Neural cell (in vitro differentiated cells): ENCODE measurements around the gene MYH13. TPM values are rescaled to one million over a fixed set of nuclear protein-coding genes. Genes with fewer than 3 reads are reported as not detected.

Source experiments
- H2AFZ ChIP-seq: fragments of 200-600, 300-800 bp; sonication (generic), shearing (Covaris generic); 2 replicates; pipeline ENCODE4 v1.6.0; 2014; ENCODE audit warnings: low read depth, mild to moderate bottlenecking, antibody characterized with exemption, low read length, moderate library complexity
- H3F3A ChIP-seq: fragments of 200-600 bp; shearing (Covaris generic); 2 replicates; pipeline ENCODE4 v1.6.1; 2016; ENCODE audit warnings: mild to moderate bottlenecking, moderate library complexity, mixed read lengths, antibody characterized with exemption, low read length; ENCODE audit not compliant: insufficient read depth, poor library complexity, severe bottlenecking
- H3K27ac ChIP-seq: fragments of 200-600, 300-800 bp; sonication (generic), shearing (Covaris generic); 2 replicates; pipeline ENCODE4 v1.5.1; 2014; ENCODE audit warnings: mild to moderate bottlenecking, low read length, moderate library complexity
- H3K27me3 ChIP-seq: fragments of 300-800, 200-600 bp; sonication (generic), shearing (Covaris generic); 2 replicates; pipeline ENCODE4 v1.6.0; 2014; ENCODE audit warnings: mild to moderate bottlenecking, low read depth, low read length, moderate library complexity; ENCODE audit not compliant: insufficient read depth
- H3K36me3 ChIP-seq: fragments of 300-800, 200-600 bp; sonication (generic), shearing (Covaris generic); 2 replicates; pipeline ENCODE4 v1.5.1; 2014; ENCODE audit warnings: mild to moderate bottlenecking, antibody characterized with exemption, low read length, moderate library complexity; ENCODE audit not compliant: insufficient read depth
- H3K4me2 ChIP-seq: fragments of 300-800, 200-600 bp; sonication (generic), shearing (Covaris generic); 2 replicates; pipeline ENCODE4 v1.6.0; 2014; ENCODE audit warnings: mild to moderate bottlenecking, low read length
- H3K4me3 ChIP-seq: fragments of 300-800, 200-600 bp; sonication (generic), shearing (Covaris generic); 2 replicates; pipeline ENCODE4 v1.5.1; 2014; ENCODE audit warnings: mild to moderate bottlenecking, low read length, moderate library complexity
- H3K79me2 ChIP-seq: fragments of 200-600 bp; shearing (Covaris generic); replicated peaks from 2 replicates; pipeline ENCODE4 v1.6.0; 2014; ENCODE audit warnings: mild to moderate bottlenecking, low read length, moderate library complexity; ENCODE audit not compliant: insufficient read depth
- H3K9ac ChIP-seq: fragments of 300-800, 200-600 bp; sonication (generic), shearing (Covaris generic); 2 replicates; pipeline ENCODE4 v1.6.1; 2016; ENCODE audit warnings: mild to moderate bottlenecking, low read length, mixed read lengths
- H3K9me2 ChIP-seq: fragments of 200-600 bp; shearing (Covaris generic); 2 replicates; pipeline ENCODE4 v1.6.1; 2016; ENCODE audit warnings: mild to moderate bottlenecking, low read length, mixed read lengths; ENCODE audit not compliant: insufficient read depth
- H3K9me3 ChIP-seq: fragments of 200-600, 300-800 bp; sonication (generic), shearing (Covaris generic); 2 replicates; pipeline ENCODE4 v1.6.1; 2016; ENCODE audit warnings: mild to moderate bottlenecking, mixed run types, low read length, moderate library complexity, mixed read lengths
- H4K20me1 ChIP-seq: fragments of 200-600 bp; shearing (Covaris generic); 2 replicates; pipeline ENCODE4 v1.6.1; 2016; ENCODE audit warnings: mild to moderate bottlenecking, mixed run types; ENCODE audit not compliant: insufficient read depth
- CTCF ChIP-seq: fragments of 450-650 bp; IDR thresholded peaks from 2 replicates; pipeline ENCODE4 v1.5.1; 2014; ENCODE audit warnings: antibody characterized with exemption, mild to moderate bottlenecking, moderate library complexity; ENCODE audit not compliant: poor library complexity, severe bottlenecking
- EP300 ChIP-seq: fragments of 450-650 bp; conservative IDR thresholded peaks from 2 replicates; pipeline ENCODE4 v1.6.1; 2014; ENCODE audit warnings: antibody characterized with exemption, mild to moderate bottlenecking, moderate library complexity; ENCODE audit not compliant: poor library complexity, severe bottlenecking
- EZH2 ChIP-seq: fragments of 200-600, 300-800 bp; shearing (Covaris generic), sonication (generic); IDR thresholded peaks from 2 replicates; pipeline ENCODE4 v1.6.1; 2014; ENCODE audit warnings: antibody characterized with exemption, low read length, borderline replicate concordance, mild to moderate bottlenecking; ENCODE audit not compliant: insufficient read depth, poor library complexity, severe bottlenecking
- MXI1 ChIP-seq: fragments of 450-650 bp; conservative IDR thresholded peaks from 2 replicates; pipeline ENCODE4 v1.6.1; 2014; ENCODE audit warnings: antibody characterized with exemption, mild to moderate bottlenecking; ENCODE audit not compliant: poor library complexity, severe bottlenecking
- POLR2AphosphoS5 ChIP-seq: IDR thresholded peaks from 2 replicates; pipeline ENCODE4 v1.6.1; 2012
- RAD21 ChIP-seq: fragments of 450-650 bp; conservative IDR thresholded peaks from 2 replicates; pipeline ENCODE4 v1.6.1; 2014; ENCODE audit warnings: antibody characterized with exemption, mild to moderate bottlenecking, moderate library complexity
- SMC3 ChIP-seq: fragments of 450-650 bp; conservative IDR thresholded peaks from 2 replicates; pipeline ENCODE4 v1.6.1; 2014; ENCODE audit warnings: antibody characterized with exemption, mild to moderate bottlenecking, moderate library complexity; ENCODE audit not compliant: poor library complexity
- TAF1 ChIP-seq: IDR thresholded peaks from 2 replicates; pipeline ENCODE4 v1.6.1; 2012; ENCODE audit warnings: low read depth
- polyA plus RNA-seq: library from polyadenylated mRNA; depleted of rRNA; stranded (reverse); fragments of >200 nt; gene quantifications from 2 replicates; pipeline ENCODE4 v1.2.3, GENCODE V29; 2014
- TF ChIP-seq, protein P1 (sequence below): IDR thresholded peaks from 2 replicates; pipeline ENCODE4 v1.6.1; 2012; ENCODE audit warnings: borderline replicate concordance

Gene MYH13
- polyA plus RNA-seq, 1 donor from 2014 or later: 0.05 TPM

DNA sequence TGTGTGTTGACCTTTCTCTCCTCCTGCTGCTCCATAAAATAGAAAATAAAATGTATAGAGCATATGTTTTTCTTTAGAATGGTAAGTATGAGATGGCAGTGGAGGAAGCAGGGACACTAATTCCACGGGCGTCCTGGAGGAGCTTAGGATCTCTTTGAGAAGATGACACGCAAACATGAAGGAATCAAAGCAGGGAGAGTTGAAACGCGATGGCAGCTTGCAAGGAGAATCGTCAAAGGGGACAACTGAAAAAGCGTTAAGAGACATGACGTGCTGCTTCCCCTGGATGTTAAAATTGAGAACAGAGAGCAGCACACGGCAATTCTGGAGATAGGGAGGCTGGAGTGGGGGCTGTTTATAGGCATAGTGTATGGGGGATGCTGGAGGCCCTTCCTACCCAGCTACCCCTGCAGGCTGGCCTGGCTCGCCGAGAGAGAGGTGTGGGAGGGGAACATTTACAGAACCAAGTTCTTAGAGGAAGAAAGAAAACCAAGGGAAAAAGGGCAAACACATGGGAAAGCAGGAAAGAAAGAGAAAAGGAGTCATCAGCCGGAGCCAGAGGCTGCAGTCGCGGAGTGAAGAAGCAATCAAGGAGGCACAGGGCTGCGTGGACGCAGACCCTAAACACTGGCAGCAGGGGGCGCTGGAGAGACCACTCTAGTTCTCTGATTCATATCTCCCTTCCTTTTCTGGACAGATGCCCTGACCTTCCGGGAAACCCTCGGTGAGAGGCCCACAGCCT is 55.8 kb downstream of the MYH13 start:
- Histone ChIP-seq H3K79me2 (no peaks in the 10 kb centered on the region), H3K4me2 (no peak overlapping the region), H3K9me2 (no peaks in the 10 kb centered on the region), H3K36me3 (no peaks in the 10 kb centered on the region), H3K9me3 (no peaks in the 10 kb centered on the region), H3K27me3 (no peaks in the 10 kb centered on the region), H3K9ac (no peak overlapping the region), H2AFZ (no peak overlapping the region), H3K4me3 (no peak overlapping the region), H4K20me1 (no peaks in the 10 kb centered on the region), H3F3A (no peaks in the 10 kb centered on the region), H3K27ac (no peak overlapping the region)
- TF ChIP-seq RAD21 (no peak), SMC3 (no peak), MXI1 (no peak), EZH2 (no peak), CTCF (no peak), EP300 (no peak), TAF1 (no peak), POLR2AphosphoS5 (no peak)
- TF ChIP-seq, protein P1, sequence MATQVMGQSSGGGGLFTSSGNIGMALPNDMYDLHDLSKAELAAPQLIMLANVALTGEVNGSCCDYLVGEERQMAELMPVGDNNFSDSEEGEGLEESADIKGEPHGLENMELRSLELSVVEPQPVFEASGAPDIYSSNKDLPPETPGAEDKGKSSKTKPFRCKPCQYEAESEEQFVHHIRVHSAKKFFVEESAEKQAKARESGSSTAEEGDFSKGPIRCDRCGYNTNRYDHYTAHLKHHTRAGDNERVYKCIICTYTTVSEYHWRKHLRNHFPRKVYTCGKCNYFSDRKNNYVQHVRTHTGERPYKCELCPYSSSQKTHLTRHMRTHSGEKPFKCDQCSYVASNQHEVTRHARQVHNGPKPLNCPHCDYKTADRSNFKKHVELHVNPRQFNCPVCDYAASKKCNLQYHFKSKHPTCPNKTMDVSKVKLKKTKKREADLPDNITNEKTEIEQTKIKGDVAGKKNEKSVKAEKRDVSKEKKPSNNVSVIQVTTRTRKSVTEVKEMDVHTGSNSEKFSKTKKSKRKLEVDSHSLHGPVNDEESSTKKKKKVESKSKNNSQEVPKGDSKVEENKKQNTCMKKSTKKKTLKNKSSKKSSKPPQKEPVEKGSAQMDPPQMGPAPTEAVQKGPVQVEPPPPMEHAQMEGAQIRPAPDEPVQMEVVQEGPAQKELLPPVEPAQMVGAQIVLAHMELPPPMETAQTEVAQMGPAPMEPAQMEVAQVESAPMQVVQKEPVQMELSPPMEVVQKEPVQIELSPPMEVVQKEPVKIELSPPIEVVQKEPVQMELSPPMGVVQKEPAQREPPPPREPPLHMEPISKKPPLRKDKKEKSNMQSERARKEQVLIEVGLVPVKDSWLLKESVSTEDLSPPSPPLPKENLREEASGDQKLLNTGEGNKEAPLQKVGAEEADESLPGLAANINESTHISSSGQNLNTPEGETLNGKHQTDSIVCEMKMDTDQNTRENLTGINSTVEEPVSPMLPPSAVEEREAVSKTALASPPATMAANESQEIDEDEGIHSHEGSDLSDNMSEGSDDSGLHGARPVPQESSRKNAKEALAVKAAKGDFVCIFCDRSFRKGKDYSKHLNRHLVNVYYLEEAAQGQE: no peak

DNA sequence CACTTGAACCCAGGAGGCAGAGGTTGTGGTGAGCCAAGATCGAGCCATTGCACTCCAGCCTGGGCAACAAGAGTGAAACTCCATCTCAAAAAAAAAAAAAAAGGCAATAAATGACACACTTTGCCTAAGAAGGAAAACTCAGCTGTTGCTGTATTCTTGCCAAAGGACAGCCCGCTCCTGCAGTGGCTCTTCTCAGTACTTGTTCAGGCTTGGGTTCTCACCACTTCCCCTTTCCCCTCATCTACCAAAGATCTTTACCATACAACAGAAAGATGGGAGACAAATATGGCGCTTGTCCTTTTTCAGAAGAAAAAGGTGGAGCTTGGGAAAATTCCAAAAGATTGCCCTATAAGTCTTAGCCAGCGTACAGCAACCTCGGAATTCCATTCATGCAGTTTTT is 58.5 kb downstream of the MYH13 start:
- Histone ChIP-seq H3F3A (no peaks in the 10 kb centered on the region), H3K9ac (no peak overlapping the region), H3K4me3 (no peak overlapping the region), H3K79me2 (no peaks in the 10 kb centered on the region), H3K36me3 (no peaks in the 10 kb centered on the region), H3K27ac (no peak overlapping the region), H3K27me3 (no peaks in the 10 kb centered on the region), H2AFZ (no peak overlapping the region), H3K9me2 (no peaks in the 10 kb centered on the region), H3K9me3 (no peaks in the 10 kb centered on the region), H3K4me2 (no peak overlapping the region), H4K20me1 (no peaks in the 10 kb centered on the region)
- TF ChIP-seq EZH2 (no peak), CTCF (no peak), EP300 (no peak), SMC3 (no peak), RAD21 (no peak), POLR2AphosphoS5 (no peak), TAF1 (no peak)
- TF ChIP-seq, protein P1: no peak
